Erythroblast (primary cell): Measurements from ENCODE around the gene CSE1L.

Source experiments
- GATA1 ChIP-seq: IDR thresholded peaks from 2 replicates; pipeline ENCODE4 v1.6.1; 2011; ENCODE audit warnings: low read depth, mild to moderate bottlenecking, control low read depth, low read length, moderate library complexity
- POLR2A ChIP-seq: IDR thresholded peaks from 2 replicates; pipeline ENCODE4 v1.6.1; 2011; ENCODE audit warnings: mild to moderate bottlenecking, low read length

DNA sequence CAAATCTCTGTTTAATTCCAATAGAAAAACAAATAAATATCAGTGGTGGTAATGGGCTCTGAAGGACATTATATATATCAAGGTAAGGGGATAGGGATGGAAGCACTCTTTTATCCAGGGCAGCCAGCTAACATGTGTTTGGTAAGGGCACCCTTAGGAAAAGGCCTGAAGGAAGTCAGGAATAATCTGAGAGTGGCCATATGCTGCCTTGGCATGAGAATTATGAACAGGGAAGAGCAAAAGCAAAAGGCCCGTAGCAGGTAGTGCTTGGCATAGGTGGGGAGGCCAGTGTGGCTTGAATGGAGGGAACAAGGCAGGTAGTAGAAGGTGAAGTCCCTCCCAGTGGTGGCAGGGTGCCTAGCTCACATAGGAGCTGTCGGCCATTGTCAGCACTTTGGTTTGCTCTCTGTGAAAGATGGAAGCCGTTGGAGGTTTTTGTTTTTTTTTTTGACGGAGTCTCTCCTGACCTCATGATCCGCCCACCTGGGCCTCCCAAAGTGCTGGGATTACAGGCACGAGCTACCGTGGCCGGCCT lies 39.6 kb upstream of the CSE1L start:
- no peak for TF ChIP-seq POLR2A
- TF ChIP-seq GATA1, result no peak
